Left forelimb (tissue), 1 donor: Measurements from ENCODE around the gene DDX24.

Experiments used
- DNase-seq: peaks from one replicate; pipeline ENCODE4 v3.0.0-alpha.2; 2018; ENCODE audit warnings: low spot score

The DDX24 gene

GRCh38 chr14:94115058-94115591 lies 34.1 kb upstream of the DDX24 start:
- no peak for DNase-seq

GRCh38 chr14:94114589-94115057 lies 33.6 kb upstream of the DDX24 start:
- peak; percentile 61 for DNase-seq

- peak; percentile 37 for DNase-seq
Observed at GRCh38 chr14:94113908-94114588, 33.0 kb upstream of the DDX24 start.

GRCh38 chr14:94113490-94113889 lies 32.5 kb upstream of the DDX24 start:
- DNase-seq = peak; percentile 26

DNA sequence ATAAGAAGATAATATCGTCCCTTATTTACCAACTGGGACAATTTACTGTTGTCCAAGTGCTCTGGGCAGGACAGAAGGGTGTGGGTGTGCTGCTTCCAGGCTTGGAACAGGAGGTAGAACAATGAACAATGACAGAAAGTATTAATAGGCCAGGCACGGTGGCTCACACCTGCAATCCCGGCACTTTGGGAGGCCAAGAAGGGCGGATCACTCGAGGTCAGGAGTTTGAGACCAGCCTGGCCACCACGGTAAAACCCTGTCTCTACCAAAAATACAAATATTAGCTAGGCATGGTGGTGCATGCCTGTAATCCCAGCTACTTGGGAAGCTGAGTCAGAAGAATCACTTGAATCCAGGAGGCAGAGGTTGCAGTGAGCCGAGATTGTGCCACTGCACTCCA lies 32.1 kb upstream of the DDX24 start:
- peak; percentile 23 for DNase-seq

DNA sequence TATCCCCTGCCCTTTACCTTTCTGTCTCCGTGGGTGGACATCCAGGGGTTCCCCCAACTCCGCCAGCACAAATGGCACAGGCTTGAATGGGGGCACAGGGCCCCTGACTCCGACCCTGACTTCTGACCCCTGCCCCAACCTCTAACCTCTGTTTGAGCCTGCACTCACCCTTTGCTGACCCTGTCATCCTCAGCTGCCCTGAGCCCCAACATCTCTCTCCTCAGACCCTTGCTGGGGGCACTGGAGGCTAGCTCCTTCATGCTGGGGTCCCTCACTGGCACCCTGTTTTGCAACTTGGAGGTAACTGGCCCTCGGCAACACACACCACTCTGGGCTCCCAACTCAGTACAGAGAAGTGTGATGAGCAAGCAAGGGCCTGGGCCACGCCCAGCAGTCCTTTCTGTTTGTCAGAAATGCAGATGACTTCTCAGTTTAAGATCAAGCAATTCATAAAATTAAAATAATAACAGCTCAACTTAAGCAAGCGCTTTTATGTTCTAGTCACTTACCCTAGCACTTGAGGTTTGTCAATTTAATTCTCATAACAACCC lies 31.6 kb upstream of the DDX24 start:
- peak; percentile 26 for DNase-seq

DNA sequence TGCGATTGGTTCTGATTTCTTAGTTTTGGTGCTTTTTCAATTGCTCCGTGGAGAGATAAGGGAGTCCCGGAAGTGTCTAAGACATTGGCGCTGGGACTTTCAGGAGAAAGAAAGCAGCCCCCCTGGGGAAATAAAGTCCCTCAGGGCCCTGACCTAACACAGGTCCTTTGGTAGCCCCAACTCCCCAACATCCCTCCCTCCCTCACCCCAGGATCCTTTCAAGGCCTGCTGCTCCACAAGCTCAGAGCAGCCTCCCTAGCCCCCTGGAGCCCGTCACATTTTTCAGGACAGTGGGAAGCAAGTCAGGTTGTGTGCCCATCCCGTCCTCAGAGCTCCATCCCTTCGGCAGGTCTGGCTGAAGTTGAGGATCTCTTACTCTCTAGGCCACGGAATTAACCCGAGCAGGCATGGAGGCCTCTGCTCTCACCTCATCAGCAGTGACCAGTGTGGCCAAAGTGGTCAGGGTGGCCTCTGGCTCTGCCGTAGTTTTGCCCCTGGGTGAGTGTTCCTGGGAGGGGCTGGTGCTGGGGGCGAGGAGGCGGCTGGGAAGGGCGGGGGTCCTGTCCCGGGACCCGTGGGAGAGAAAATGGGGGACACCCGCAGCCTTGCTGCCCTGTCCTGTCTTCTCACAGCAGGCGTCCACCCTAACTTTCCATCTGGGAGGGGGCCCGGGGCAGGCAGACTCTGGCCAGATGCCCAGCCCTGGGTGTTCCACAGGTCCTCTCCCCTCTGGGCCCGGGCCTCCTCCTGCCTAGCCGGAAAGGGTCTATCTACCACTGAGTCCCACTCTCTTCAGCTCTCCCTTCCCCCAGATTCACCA lies 30.5 kb upstream of the DDX24 start:
- peak; percentile 57 for DNase-seq

DNA sequence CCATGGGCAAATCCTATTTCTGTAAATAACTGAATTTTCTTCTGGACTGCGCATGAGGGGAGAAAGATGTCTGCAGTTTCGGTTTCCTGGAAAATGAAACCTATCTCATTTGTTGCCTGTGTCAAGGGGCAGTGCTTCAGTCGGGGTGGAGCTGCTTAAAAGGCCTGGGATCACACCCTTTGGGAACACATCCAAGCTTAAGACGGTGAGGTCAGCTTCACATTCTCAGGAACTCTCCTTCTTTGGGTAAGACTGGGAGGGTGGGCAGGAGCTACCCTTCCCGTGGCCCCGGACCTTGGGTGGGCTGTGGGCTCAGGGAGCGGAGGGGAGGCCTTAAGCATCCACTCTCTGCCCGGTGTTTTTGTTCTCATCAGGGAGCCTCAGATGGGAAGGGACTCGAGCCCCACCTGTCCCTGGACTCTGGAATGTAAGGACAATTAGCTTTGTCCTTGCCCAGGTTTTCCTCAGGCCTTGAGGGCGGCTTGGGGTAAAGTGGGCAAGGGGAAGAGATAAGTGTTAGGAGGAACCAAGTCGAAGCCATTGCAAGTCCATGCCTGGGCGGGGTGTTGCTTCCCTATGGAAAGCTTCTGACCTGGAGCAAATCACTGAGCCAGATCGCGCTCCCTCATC lies 29.7 kb upstream of the DDX24 start, which contains the start of gene IFI27:
Gene IFI27 (plus strand): TSS at position 185 of the 630 bp plus-strand sequence.
- DNase-seq = peak; percentile 46

GRCh38 chr14:94109915-94110250 lies 28.9 kb upstream of the DDX24 start:
- peak; percentile 14 for DNase-seq

- DNase-seq = peak; percentile 17
Observed at GRCh38 chr14:94104731-94105130, 23.7 kb upstream of the DDX24 start.

GRCh38 chr14:94103554-94104150 lies 22.6 kb upstream of the DDX24 start:
- peak; percentile 52 for DNase-seq

DNA sequence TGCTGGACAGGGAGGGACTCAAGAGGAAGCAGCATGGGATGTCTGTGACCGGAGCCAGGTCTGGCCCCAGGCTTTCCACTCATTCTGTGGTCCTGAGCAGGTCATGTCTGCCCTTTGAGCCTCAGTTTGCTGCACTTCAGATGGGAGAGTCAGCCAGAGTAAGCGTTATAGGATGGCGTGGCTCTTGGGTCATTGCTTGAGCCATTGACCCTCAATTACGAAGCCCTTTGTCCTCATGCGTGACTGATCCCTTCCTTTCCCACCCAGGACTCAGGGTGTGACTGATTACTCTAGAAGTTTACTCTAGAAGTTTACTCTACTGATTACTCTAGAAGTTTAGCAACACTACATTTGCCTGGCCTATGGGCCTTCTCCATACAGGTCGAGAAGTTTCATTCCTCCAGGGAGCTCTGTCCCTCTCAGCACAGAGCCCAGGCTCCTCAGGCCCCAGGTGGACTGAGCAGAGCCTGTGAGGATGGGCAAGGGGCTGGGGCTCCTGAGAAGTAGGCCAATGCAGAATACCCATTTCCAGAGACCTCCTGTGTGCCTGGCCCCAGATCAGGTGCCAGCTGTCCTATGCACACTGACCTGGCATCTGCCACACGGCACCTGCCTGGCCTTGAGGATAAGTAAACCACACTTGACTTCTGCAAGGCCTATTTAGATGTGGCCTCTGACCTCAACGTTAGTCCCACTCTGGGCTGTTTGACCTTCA lies 21.9 kb upstream of the DDX24 start:
- peak; percentile 42 for DNase-seq

DNA sequence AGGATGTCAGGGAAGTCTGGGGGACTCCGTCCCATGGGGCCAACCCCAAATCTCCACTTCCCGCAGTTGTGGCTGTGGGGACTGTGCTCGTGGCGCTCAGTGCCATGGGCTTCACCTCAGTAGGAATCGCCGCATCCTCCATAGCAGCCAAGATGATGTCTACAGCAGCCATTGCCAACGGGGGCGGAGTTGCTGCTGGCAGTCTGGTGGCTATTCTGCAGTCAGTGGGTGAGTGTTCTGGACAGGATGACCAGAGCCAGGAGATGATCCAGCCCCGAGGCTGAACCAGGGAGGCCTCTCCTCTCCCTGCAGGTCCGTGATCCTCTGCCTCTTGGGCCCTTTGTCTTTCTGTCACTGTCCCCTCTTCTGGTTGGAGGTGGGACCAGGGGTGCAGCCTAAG lies 20.7 kb upstream of the DDX24 start:
- DNase-seq = peak; percentile 59

- DNase-seq = no peak
Observed at GRCh38 chr14:94100847-94101246, 19.8 kb upstream of the DDX24 start.

GRCh38 chr14:94099006-94099405 lies 18.0 kb upstream of the DDX24 start:
- DNase-seq = no peak

DNA sequence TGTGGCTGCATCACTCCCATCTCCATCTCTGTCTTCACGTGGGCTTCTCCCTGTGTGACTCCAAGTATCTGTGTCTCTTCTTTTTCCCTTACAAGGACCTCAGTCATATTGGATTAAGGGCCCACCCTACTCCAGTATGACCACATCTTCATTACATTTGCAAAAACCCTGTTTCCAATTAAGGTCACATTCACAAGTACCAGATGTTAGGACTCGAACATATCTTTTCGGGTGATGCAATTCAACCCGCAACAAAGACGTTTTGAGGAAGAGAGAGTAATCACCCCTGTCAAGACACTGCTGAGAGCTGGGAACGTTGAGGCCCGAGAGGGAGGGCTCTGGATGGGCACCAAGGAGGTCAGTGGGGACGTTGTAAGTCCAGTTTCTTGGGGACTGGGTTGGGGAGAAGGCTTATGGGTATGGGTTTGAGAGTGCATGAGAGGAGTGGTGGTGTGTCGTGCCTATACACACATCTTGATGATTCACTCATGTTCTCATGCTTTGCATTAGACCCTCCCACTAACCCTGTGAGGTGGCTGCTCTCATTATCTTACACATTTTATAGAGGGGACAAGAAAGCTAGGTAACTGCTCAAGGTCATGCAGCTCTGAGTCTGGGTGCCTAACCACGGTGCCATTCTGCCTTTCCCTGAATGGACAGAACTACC lies 17.5 kb upstream of the DDX24 start:
- no peak for DNase-seq

GRCh38 chr14:94097091-94097490 lies 16.1 kb upstream of the DDX24 start:
- no peak for DNase-seq

GRCh38 chr14:94093418-94093817 lies 12.4 kb upstream of the DDX24 start:
- no peak for DNase-seq

DNA sequence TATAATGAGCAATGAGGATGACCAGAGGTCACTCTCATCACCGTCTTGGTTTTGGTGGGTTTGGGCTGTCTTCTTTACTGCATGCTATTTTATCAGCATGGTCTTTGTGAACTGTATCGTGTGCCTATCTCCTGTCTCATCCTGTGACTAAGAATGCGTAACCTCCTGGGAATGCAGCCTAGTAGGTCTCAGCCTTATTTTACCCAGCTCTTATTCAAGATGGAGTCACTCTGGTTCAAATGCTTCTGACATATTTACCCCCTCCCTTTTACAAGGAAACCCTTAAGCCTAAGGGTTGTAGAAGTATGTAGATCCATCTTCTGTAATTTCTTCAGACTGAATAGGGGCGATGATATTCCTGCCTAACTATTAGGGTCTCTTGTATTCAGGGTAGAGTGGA lies 8.5 kb upstream of the DDX24 start:
- DNase-seq = no peak

DNA sequence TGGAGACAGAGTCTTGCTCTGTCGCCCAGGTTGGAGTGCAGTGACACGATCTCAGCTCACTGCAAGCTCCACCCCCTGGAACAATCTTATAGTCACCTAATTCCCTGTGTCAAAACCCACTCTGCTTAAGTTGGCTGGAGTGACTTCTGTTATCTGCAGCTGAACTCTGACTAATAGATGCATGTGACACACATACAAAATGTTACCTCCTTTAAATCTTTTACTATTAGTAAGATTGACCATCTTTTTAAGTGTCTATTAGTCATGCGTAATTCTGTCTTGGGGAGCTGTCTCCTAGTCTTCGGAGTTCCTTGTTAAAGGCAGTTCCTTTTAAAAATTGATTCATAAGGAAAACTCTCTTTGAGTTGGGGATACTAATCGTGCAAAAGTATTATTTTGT lies 7.5 kb upstream of the DDX24 start:
- no peak for DNase-seq

GRCh38 chr14:94087891-94088290 lies 6.9 kb upstream of the DDX24 start:
- DNase-seq = no peak
